NCI-H146 treated with DMSO at 0.1 percent for 48 hours (cell line): ENCODE measurements around the gene CAPN2.

ENCODE experiments used
- DNase-seq: peaks from one replicate; lab custom pipeline; 2025; ENCODE audit not compliant: unreplicated experiment; lab: John Stamatoyannopoulos, UW

The CAPN2 gene

DNA sequence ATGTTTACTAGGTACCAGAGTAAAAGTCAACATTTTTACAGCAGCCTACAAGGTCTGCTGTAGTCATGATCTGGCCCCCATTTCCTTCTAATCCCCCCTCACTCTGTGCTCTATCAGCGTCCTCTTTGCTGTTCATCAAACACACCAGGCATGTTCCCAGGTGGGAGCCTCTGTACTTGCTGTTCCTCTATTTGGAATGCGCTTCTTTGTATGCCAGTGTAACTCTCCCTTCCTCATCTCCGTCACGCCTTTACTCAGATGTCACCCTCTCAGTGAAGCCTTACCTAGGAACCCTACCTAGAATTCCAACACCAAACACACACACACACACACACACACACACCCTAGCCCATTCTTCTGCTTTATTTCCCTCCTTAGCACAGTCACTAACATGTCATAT, 112.4 kb downstream of the CAPN2 start:
- DNase-seq = no peak
